Stomach smooth muscle (tissue), 2 donors: ENCODE results near the gene GPR101.

Source experiments
- H3K27ac ChIP-seq: one replicate; pipeline ENCODE4 v1.7.0; 2013; ENCODE audit warnings: mild to moderate bottlenecking, low read length, inconsistent platforms
- H3K27me3 ChIP-seq, 2 donors: one replicate each; pipeline ENCODE4 v1.7.0; 2013; ENCODE audit warnings: low read length in 2 of 2; ENCODE audit not compliant: insufficient read depth in 2 of 2, control insufficient read depth in 1 of 2
- H3K36me3 ChIP-seq, 2 donors: one replicate each; pipeline ENCODE4 v1.7.0; 2013; ENCODE audit warnings: low read length in 2 of 2; ENCODE audit not compliant: control insufficient read depth in 2 of 2, insufficient read depth in 2 of 2
- H3K4me1 ChIP-seq: one replicate; pipeline ENCODE4 v1.7.0; 2013; ENCODE audit warnings: low read length; ENCODE audit not compliant: control insufficient read depth, insufficient read depth
- H3K4me3 ChIP-seq, 2 donors: one replicate each; pipeline ENCODE4 v1.7.0; 2013; ENCODE audit warnings: low read length in 2 of 2
- H3K9ac ChIP-seq, 2 donors: one replicate each; pipeline ENCODE4 v1.7.0; 2013; ENCODE audit warnings: low read length in 2 of 2, mild to moderate bottlenecking in 1 of 2
- H3K9me3 ChIP-seq, 2 donors: one replicate each; pipeline ENCODE4 v1.7.0; 2013; ENCODE audit warnings: low read length in 2 of 2; ENCODE audit not compliant: control insufficient read depth in 2 of 2
- donor health status: healthy.
- donor health status: Pancreatic carcinoma.

GPR101 gene, protein sequence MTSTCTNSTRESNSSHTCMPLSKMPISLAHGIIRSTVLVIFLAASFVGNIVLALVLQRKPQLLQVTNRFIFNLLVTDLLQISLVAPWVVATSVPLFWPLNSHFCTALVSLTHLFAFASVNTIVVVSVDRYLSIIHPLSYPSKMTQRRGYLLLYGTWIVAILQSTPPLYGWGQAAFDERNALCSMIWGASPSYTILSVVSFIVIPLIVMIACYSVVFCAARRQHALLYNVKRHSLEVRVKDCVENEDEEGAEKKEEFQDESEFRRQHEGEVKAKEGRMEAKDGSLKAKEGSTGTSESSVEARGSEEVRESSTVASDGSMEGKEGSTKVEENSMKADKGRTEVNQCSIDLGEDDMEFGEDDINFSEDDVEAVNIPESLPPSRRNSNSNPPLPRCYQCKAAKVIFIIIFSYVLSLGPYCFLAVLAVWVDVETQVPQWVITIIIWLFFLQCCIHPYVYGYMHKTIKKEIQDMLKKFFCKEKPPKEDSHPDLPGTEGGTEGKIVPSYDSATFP

GRCh38 chrX:137033774-137034507 lies at the start of gene GPR101:
Gene GPR101, minus strand, starts transcription at chrX:137033995. Its CDS starts 2,321 bp downstream, at chrX:137031674.
- H3K27ac ChIP-seq = no peak within 1 kb of the TSS
- H3K27me3 ChIP-seq = peaks cover 29 to 56% of the 10 kb centered on the region in 2 donors
- H3K4me1 ChIP-seq = peaks cover 15% of the 10 kb centered on the region
- no peak within 1 kb of the TSS for H3K9ac ChIP-seq
- peak within 1 kb of the TSS in 1 of 2 donors; percentile 22 for H3K4me3 ChIP-seq
- H3K36me3 ChIP-seq = no peaks in the 10 kb centered on the region
- H3K9me3 ChIP-seq = peaks cover 0 to 5% of the 10 kb centered on the region in 2 donors

DNA sequence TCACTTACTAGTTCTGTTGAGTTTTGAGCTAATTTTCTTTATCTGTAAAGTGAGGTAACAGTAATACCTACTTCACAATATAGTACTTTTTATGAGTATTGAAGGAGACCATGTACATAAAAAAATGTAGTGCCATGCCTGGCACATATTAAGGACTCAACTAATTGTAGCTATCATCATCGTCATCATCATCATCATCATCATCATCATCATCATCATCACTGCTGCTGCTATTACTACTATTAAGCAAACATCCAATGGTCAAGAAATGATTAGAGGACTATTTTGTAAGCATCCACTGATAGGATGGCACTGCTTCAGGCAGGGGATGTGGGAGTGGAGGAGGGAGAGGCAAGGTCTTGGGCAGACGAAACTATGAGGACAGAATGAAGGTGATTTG lies 47.4 kb upstream of the GPR101 start:
- Histone ChIP-seq H3K9ac (no peak overlapping the region), H3K4me1 (no peaks in the 10 kb centered on the region), H3K27ac (no peak overlapping the region), H3K9me3 (no peaks in the 10 kb centered on the region), H3K36me3 (no peaks in the 10 kb centered on the region), H3K27me3 (peaks cover 0 to 7% of the 10 kb centered on the region in 2 donors), H3K4me3 (no peak overlapping the region)

DNA sequence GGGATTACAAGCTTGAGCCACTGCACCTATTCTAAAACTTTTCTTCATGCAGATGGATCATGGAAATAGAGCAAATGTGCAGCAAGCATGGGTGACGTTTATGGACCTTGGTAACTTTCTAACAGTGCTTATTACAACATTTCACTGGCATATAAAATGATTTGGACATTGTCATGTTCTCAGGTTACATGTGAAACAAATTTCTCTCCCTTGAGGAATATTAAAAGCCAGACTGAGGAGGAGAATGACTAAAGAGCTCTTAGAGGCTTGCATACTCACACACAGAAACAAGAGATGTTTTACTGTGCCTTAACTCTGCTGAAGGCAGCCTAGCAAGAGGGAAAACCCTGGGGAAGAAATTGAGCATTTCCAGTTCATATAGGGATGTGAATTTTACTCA lies 38.6 kb upstream of the GPR101 start:
- no peak overlapping the region for H3K27ac ChIP-seq
- no peaks in the 10 kb centered on the region for H3K9me3 ChIP-seq
- no peaks in the 10 kb centered on the region for H3K36me3 ChIP-seq
- H3K4me1 ChIP-seq = no peaks in the 10 kb centered on the region
- H3K4me3 ChIP-seq = no peak overlapping the region
- peaks cover 0 to 7% of the 10 kb centered on the region in 2 donors for H3K27me3 ChIP-seq
- no peak overlapping the region for H3K9ac ChIP-seq

DNA sequence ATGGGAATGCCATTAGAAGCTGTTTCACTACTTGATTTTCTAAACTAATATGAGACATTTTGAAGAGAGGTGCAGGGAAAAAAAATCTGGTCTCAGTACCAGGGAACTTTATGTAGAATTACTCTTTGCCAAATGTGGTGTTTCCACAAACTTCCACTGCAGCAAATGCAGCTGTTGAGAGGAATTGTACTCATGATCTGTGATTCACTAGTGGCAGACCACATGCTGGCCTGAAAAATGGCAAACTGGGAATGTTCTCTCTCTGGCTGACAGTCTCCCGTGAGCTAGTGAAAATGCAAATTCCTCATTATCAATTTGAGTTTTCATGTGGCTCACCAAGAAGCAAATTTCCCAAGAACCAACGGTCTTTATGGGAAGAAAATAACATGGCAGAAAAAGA lies 37.8 kb upstream of the GPR101 start:
- Histone ChIP-seq H3K27ac (no peak overlapping the region), H3K9me3 (no peaks in the 10 kb centered on the region), H3K27me3 (peaks cover 0 to 7% of the 10 kb centered on the region in 2 donors), H3K4me1 (no peaks in the 10 kb centered on the region), H3K4me3 (no peak overlapping the region), H3K9ac (no peak overlapping the region), H3K36me3 (no peaks in the 10 kb centered on the region)

DNA sequence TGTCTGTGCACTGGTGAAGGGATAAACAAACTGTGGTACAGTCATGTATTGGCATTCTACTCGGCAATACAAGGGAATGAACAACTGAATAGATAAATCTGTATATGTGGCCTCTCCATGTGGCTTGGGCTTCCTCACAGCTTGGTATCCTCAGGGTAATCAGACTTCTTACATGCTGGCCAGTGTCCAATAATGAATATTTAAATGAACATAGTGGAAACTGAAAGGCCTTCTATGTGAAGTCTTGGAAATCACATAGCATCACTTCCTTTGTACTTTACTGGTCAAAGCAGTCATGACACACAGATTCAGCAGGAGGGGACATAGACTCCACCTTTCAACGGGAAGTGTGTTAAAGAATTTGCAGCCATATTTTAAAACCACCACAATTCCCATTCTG lies 33.4 kb upstream of the GPR101 start:
- no peaks in the 10 kb centered on the region for H3K4me1 ChIP-seq
- H3K27me3 ChIP-seq = peaks cover 0 to 8% of the 10 kb centered on the region in 2 donors
- no peaks in the 10 kb centered on the region for H3K9me3 ChIP-seq
- H3K4me3 ChIP-seq = no peak overlapping the region
- H3K36me3 ChIP-seq = no peaks in the 10 kb centered on the region
- H3K9ac ChIP-seq = no peak overlapping the region
- H3K27ac ChIP-seq = no peak overlapping the region

DNA sequence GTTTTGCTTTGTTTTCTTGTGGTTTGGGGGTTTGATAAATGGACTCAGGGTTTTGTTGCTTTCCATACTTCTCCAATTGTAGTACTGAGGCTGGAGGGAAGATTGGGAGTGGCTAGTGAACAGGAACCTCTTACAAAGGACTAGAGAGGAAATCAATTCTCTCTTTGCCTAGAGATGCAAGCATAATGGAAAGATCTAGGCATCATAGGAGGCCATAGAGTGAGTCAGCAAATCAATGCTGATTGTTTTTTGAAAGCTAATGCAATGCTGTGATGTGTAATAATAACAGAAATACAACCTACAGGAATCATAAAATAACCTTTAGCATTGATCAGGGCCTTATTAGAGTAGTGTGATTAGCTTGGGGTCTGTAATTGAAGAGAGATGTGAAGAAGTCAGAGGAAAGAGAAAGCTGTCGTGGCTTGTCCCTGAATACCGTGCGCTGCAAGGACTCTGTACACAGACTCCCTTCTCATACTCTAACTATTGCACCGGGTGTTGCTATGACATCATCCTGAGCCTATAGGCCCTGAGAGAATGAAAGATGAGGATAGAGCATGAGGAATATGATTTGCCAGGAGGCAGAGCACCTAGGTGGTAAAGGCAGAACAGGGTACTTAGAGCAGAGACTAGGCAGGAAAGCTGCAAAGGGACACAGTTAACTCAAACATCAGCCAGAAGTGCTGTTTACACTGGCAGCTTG lies 29.3 kb upstream of the GPR101 start:
- Histone ChIP-seq H3K4me3 (no peak overlapping the region), H3K36me3 (no peaks in the 10 kb centered on the region), H3K4me1 (no peaks in the 10 kb centered on the region), H3K27ac (no peak overlapping the region), H3K9ac (no peak overlapping the region), H3K27me3 (peaks cover 0 to 8% of the 10 kb centered on the region in 2 donors), H3K9me3 (no peaks in the 10 kb centered on the region)

- Histone ChIP-seq H3K4me3 (no peak overlapping the region), H3K9ac (no peak overlapping the region)
These were observed 24.7 kb upstream of the GPR101 start for GRCh38 chrX:137058339-137059127.

GRCh38 chrX:137052643-137053235 lies 18.9 kb upstream of the GPR101 start:
- Histone ChIP-seq H3K4me1 (peaks cover 8% of the 10 kb centered on the region), H3K9me3 (no peaks in the 10 kb centered on the region), H3K36me3 (no peaks in the 10 kb centered on the region), H3K27ac (no peak overlapping the region), H3K4me3 (peak overlapping the region; percentile 55 to 64), H3K9ac (peak overlapping the region in 1 of 2 donors; percentile 5), H3K27me3 (peaks cover 9 to 28% of the 10 kb centered on the region in 2 donors)

More at GRCh38 chrX:137058339-137059127, 24.7 kb upstream of the GPR101 start:
- Histone ChIP-seq H3K36me3 (no peaks in the 10 kb centered on the region), H3K27me3 (peaks cover 0 to 19% of the 10 kb centered on the region in 2 donors), H3K9me3 (no peaks in the 10 kb centered on the region), H3K4me1 (no peaks in the 10 kb centered on the region), H3K27ac (no peak overlapping the region)

DNA sequence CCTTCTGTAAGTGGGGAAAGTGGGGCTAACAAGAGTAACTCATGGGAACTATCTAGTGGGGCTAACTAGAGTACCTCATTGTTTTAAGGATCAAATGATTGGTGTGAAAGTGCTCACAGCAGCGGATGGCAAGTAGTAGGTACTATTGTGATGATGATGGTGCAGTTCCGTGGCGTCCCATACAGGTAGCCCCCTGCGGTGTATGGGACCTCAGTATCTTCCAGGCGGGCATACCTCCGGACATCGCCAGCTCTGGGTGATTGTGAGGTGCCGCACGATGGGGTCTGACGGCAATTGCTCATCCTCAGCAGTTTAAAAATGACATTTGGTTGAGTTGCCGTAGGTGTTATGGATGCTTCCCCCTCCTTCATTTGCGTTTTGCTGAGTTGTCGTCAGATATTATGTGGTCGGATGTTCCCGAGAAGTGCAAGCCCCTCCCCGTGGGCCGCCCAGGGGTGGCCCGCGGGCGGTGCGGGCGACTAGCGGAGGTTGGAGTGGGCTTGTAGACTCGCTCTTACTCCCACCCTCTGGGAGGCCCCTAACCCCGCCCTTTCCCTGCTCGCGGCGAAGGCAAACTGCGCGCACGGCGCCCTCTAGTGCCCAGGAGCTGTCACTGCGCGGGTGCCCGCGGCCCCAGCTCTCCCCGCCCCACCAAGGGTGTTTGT lies 18.3 kb upstream of the GPR101 start:
- Histone ChIP-seq H3K36me3 (no peaks in the 10 kb centered on the region), H3K4me1 (peaks cover 8% of the 10 kb centered on the region), H3K9ac (peak overlapping the region in 1 of 2 donors; percentile 15), H3K9me3 (no peaks in the 10 kb centered on the region), H3K27ac (no peak overlapping the region), H3K4me3 (peak overlapping the region; percentile 55 to 64), H3K27me3 (peaks cover 9 to 27% of the 10 kb centered on the region in 2 donors)
